Measurements from ENCODE around the gene FOXJ3. TPM values are rescaled to one million over a fixed set of nuclear protein-coding genes. Genes with fewer than 3 reads are reported as not detected.

FOXJ3 gene
- total and polyA plus RNA-seq, 2 of the 8 experiments (the other 6 are each of a cell fraction or from before 2014, with no cell fraction given): 48.6 to 51.9 TPM

- peak overlapping the region; percentile 55 to 78 for H3K4me2 ChIP-seq (ENCODE audit: insufficient read depth in 1 of 2, low read depth in 2 of 2, low read length in 2 of 2)
- 0 out of 2 replicates have a peak overlapping the region, but pooled peaks have one; percentile 43 for H2AFZ ChIP-seq (ENCODE audit: low read length)
- H3K23me2 ChIP-seq (ENCODE audit: low read depth, low read length): peaks cover 10% of the 10 kb centered on the region
- H3K27ac ChIP-seq (ENCODE audit: low read depth, low read length): no peak overlapping the region
- H3K23ac ChIP-seq (ENCODE audit: insufficient read length): no peak overlapping the region
- no peak overlapping the region for H2BK5ac ChIP-seq (ENCODE audit: low read depth, low read length)
- DNase-seq (ENCODE audit: low read depth in 1 of 2, low spot score in 2 of 2): peak in 1 of 2 experiments; percentile 83
- no peak overlapping the region for H2BK120ac ChIP-seq (replicated peaks; ENCODE audit: low read depth, low read length)
- H2BK15ac ChIP-seq (ENCODE audit: low read length): no peak overlapping the region
- H4K20me1 ChIP-seq (replicated peaks in 1 of 2; ENCODE audit: control insufficient read depth in 1 of 2, insufficient read depth in 2 of 2, low read length in 2 of 2): no peaks in the 10 kb centered on the region
- ChIA-PET POLR2A (ENCODE audit: partially characterized antibody) (interaction anchor here (1.2 kb wide), 1 partner anchor 75 kb away, joined by 4 read pairs; no protein-coding TSS in a partner anchor), CTCF (ENCODE audit: partially characterized antibody) (no interaction called here)
- H4K5ac ChIP-seq (ENCODE audit: insufficient read length, low read depth, low read length): no peak overlapping the region
- peaks cover 0 to 3% (median under 1%) of the 10 kb centered on the region in 4 experiments; a peak in 2 of 7 replicates for H3K4me1 ChIP-seq (replicated peaks in 1 of 4; ENCODE audit: control insufficient read depth in 3 of 4, insufficient read depth in 4 of 4, low read length in 3 of 4)
- H2BK20ac ChIP-seq (ENCODE audit: low read length): no peak overlapping the region
- no peaks in the 10 kb centered on the region for H3K9me3 ChIP-seq (ENCODE audit: insufficient read depth in 2 of 2, low read depth in 1 of 2, low read length in 1 of 2)
- no peak overlapping the region for H2BK12ac ChIP-seq (ENCODE audit: low read depth, low read length)
- no peak overlapping the region for H3K14ac ChIP-seq (ENCODE audit: insufficient read length)
- FAIRE-seq: no peak
- peak overlapping the region in 1 of 4 experiments; percentile 40; a peak in 1 of 7 replicates for H3K9ac ChIP-seq (replicated peaks in 1 of 4; ENCODE audit: extremely low read depth in 1 of 4, low read depth in 3 of 4, low read length in 3 of 4)
- no peak overlapping the region for H3K18ac ChIP-seq (ENCODE audit: extremely low read depth, low read length)
- no peaks in the 10 kb centered on the region for H3K79me1 ChIP-seq (ENCODE audit: low read depth, low read length)
- H4K8ac ChIP-seq (ENCODE audit: extremely low read depth, insufficient read depth, low read length): peak overlapping the region; percentile 22; the same call in 1 of the 2 replicates
- H3K4ac ChIP-seq (replicated peaks; ENCODE audit: insufficient read length, low read depth, low read length): no peak overlapping the region
- no peak overlapping the region for H2AK5ac ChIP-seq (ENCODE audit: low read depth, low read length)
- H3K4me3 ChIP-seq (ENCODE audit: extremely low read depth in 1 of 4, insufficient read depth in 2 of 4, low read depth in 3 of 4, low read length in 4 of 4): peak overlapping the region; percentile 57 to 74 (median 63)
- H3K27me3 ChIP-seq (replicated peaks in 1 of 4; ENCODE audit: control insufficient read depth in 3 of 4, extremely low read depth in 1 of 4, insufficient read depth in 3 of 4, low read length in 3 of 4): peaks cover 2 to 14% (median 9%) of the 10 kb centered on the region in 4 experiments
- H3K56ac ChIP-seq (replicated peaks; ENCODE audit: insufficient read length, low read depth, low read length): no peak overlapping the region
- H3K36me3 ChIP-seq (ENCODE audit: control insufficient read depth in 2 of 4, insufficient read depth in 4 of 4, low read length in 3 of 4): no peaks in the 10 kb centered on the region
- no peak overlapping the region for H4K91ac ChIP-seq (replicated peaks; ENCODE audit: insufficient read length, low read length)
- WGBS, 2 experiments (ENCODE audit: extremely low coverage in 1 of 2, insufficient coverage in 1 of 2, insufficient read length in 1 of 2, insufficient replicate concordance in 2 of 2, low coverage in 1 of 2, low lambda C conversion rate in 2 of 2, missing lambda C conversion rate in 1 of 2): 3% methylated on average over 22 of the region's 34 CpGs; no CpG with 5 or more reads in 1 of the 2 experiments
- no peaks in the 10 kb centered on the region for H3K79me2 ChIP-seq (ENCODE audit: control insufficient read depth in 1 of 2, insufficient read depth in 2 of 2, low read length in 2 of 2)
- TF ChIP-seq NRF1 (IDR thresholded peaks at IDR 0.05; ENCODE audit: low read depth, low read length): no peak
- peak; percentile 48 for TF ChIP-seq SAP30 (IDR thresholded peaks at IDR 0.05; ENCODE audit: insufficient read depth, insufficient replicate concordance, low read length)
- no peak for TF ChIP-seq CBX5 (IDR thresholded peaks at IDR 0.05; ENCODE audit: low read depth, low read length)
- peak; percentile 57 to 88; a peak in 2 of 4 replicates for TF ChIP-seq SIN3A (conservative IDR thresholded peaks at IDR 0.05 in 1 of 2, IDR thresholded peaks at IDR 0.05 in 1 of 2; ENCODE audit: low read depth in 1 of 2, low read length in 2 of 2)
Measured at GRCh38 chr1:42379794-42380585, 45.0 kb upstream of the FOXJ3 start.

Measured in H1 (cell line).